ENCODE data around the gene MARCHF10.

MARCHF10 gene

GRCh38 chr17:62804025-62804424 is 4.1 kb downstream of the MARCHF10 start:
- peaks cover 10 to 14% of the 10 kb centered on the region in 2 donors for H3K4me1 ChIP-seq (ENCODE audit: control insufficient read depth in 2 of 2, insufficient read depth in 1 of 2, low read depth in 1 of 2, low read length in 2 of 2)
- H4K8ac ChIP-seq (ENCODE audit: low read depth, low read length): no peak overlapping the region
- H3K4ac ChIP-seq (ENCODE audit: low read length): no peak overlapping the region
- no peak overlapping the region for H3K23ac ChIP-seq (ENCODE audit: low read depth, low read length, poor library complexity)
- no peak overlapping the region for H3K4me2 ChIP-seq (ENCODE audit: insufficient read depth, low read length, poor library complexity, severe bottlenecking)
- H4K91ac ChIP-seq (ENCODE audit: low read depth, low read length, poor library complexity): no peak overlapping the region
- H3K9ac ChIP-seq (ENCODE audit: low read depth, low read length, poor library complexity): no peak overlapping the region
- no peak overlapping the region for H3K14ac ChIP-seq (ENCODE audit: low read length)
- no peak overlapping the region for H3K4me3 ChIP-seq (ENCODE audit: low read length in 2 of 2)
- H3K27ac ChIP-seq (replicated peaks; ENCODE audit: low read length): no peak overlapping the region
- H2BK120ac ChIP-seq (ENCODE audit: low read depth, low read length): no peak overlapping the region
- H3K9me3 ChIP-seq (replicated peaks in 1 of 2; ENCODE audit: control insufficient read depth in 2 of 2, insufficient read depth in 1 of 2, low read depth in 1 of 2, low read length in 2 of 2): no peaks in the 10 kb centered on the region
- H2BK12ac ChIP-seq (ENCODE audit: low read length): no peak overlapping the region
- no peaks in the 10 kb centered on the region for H3K27me3 ChIP-seq (ENCODE audit: control insufficient read depth in 3 of 3, insufficient read depth in 3 of 3, low read depth in 1 of 3, low read length in 3 of 3)
- no peak overlapping the region for H2BK15ac ChIP-seq (ENCODE audit: low read length)
- WGBS, 2 donors (ENCODE audit: extremely low coverage in 2 of 2, insufficient read length in 2 of 2, insufficient replicate concordance in 1 of 2): no CpG with 5 or more reads among the region's 12 CpGs
- no peak overlapping the region for H2BK5ac ChIP-seq (ENCODE audit: low read length)
- H3K18ac ChIP-seq (ENCODE audit: low read length): no peak overlapping the region
- no peaks in the 10 kb centered on the region for H3K79me1 ChIP-seq (ENCODE audit: low read depth, low read length)
- H3K36me3 ChIP-seq (replicated peaks in 1 of 2; ENCODE audit: control insufficient read depth in 2 of 2, insufficient read depth in 2 of 2, low read length in 2 of 2): no peaks in the 10 kb centered on the region
- H2AK5ac ChIP-seq (ENCODE audit: low read depth, low read length): no peak overlapping the region
- H2AFZ ChIP-seq (ENCODE audit: low read length): no peak overlapping the region
- DNase-seq (ENCODE audit: low spot score): no peak

GRCh38 chr17:62802561-62803205 is 5.4 kb downstream of the MARCHF10 start:
- WGBS, 2 donors (ENCODE audit: extremely low coverage in 2 of 2, insufficient read length in 2 of 2, insufficient replicate concordance in 1 of 2): no CpG with 5 or more reads among the region's 9 CpGs
- H3K27ac ChIP-seq (replicated peaks; ENCODE audit: low read length): no peak overlapping the region

DNA sequence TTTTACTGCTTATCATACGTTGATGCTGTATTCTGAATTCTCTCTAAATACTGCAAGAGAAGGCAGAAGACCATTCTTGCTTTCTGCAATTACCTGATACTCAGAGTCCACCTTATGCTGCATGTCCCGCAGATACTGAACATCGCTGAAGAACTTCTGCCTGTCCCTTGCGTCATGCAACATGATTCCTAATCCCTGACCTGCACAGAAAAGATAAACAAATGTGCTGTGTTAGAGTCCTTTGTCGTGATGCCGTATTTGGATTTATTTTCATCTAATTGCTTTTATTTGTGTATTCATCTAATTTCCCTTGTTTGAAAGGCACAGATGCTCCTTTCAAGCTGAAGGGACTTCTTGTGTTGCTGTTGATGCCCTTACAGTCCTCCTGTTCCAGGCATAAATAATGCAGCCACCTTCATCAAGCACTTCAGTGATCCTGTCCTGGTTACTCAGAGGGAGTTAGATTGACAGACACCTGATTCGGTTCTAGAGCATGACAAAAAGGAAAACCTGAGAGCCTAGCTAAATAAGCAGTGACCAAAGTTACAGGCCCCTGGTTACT is 6.5 kb downstream of the MARCHF10 start:
- Histone ChIP-seq H2AFZ (ENCODE audit: low read length) (no peak overlapping the region), H3K9ac (ENCODE audit: low read depth, low read length, poor library complexity) (no peak overlapping the region), H3K4ac (ENCODE audit: low read length) (no peak overlapping the region), H3K14ac (ENCODE audit: low read length) (no peak overlapping the region), H3K79me1 (ENCODE audit: low read depth, low read length) (no peaks in the 10 kb centered on the region), H4K91ac (ENCODE audit: low read depth, low read length, poor library complexity) (no peak overlapping the region), H2BK15ac (ENCODE audit: low read length) (no peak overlapping the region), H4K8ac (ENCODE audit: low read depth, low read length) (no peak overlapping the region), H2BK12ac (ENCODE audit: low read length) (no peak overlapping the region), H2BK5ac (ENCODE audit: low read length) (no peak overlapping the region), H3K4me3 (ENCODE audit: low read length in 2 of 2) (no peak overlapping the region), H2BK120ac (ENCODE audit: low read depth, low read length) (no peak overlapping the region), H3K18ac (ENCODE audit: low read length) (no peak overlapping the region), H3K36me3 (replicated peaks in 1 of 2; ENCODE audit: control insufficient read depth in 2 of 2, insufficient read depth in 2 of 2, low read length in 2 of 2) (no peaks in the 10 kb centered on the region), H3K4me1 (ENCODE audit: control insufficient read depth in 2 of 2, insufficient read depth in 1 of 2, low read depth in 1 of 2, low read length in 2 of 2) (peaks cover 4 to 8% of the 10 kb centered on the region in 2 donors), H2AK5ac (ENCODE audit: low read depth, low read length) (no peak overlapping the region), H3K27ac (replicated peaks; ENCODE audit: low read length) (no peak overlapping the region), H3K23ac (ENCODE audit: low read depth, low read length, poor library complexity) (no peak overlapping the region), H3K27me3 (ENCODE audit: control insufficient read depth in 3 of 3, insufficient read depth in 3 of 3, low read depth in 1 of 3, low read length in 3 of 3) (no peaks in the 10 kb centered on the region), H3K4me2 (ENCODE audit: insufficient read depth, low read length, poor library complexity, severe bottlenecking) (no peak overlapping the region), H3K9me3 (replicated peaks in 1 of 2; ENCODE audit: control insufficient read depth in 2 of 2, insufficient read depth in 1 of 2, low read depth in 1 of 2, low read length in 2 of 2) (no peaks in the 10 kb centered on the region)
- no CpG with 5 or more reads among the region's 7 CpGs for WGBS, 2 donors (ENCODE audit: extremely low coverage in 2 of 2, insufficient read length in 2 of 2, insufficient replicate concordance in 1 of 2)
- no peak for DNase-seq (ENCODE audit: low spot score)

More at GRCh38 chr17:62802561-62803205, 5.4 kb downstream of the MARCHF10 start:
- Histone ChIP-seq H3K9me3 (replicated peaks in 1 of 2; ENCODE audit: control insufficient read depth in 2 of 2, insufficient read depth in 1 of 2, low read depth in 1 of 2, low read length in 2 of 2) (no peaks in the 10 kb centered on the region), H4K91ac (ENCODE audit: low read depth, low read length, poor library complexity) (no peak overlapping the region), H3K4me1 (ENCODE audit: control insufficient read depth in 2 of 2, insufficient read depth in 1 of 2, low read depth in 1 of 2, low read length in 2 of 2) (peaks cover 8 to 10% of the 10 kb centered on the region in 2 donors), H3K4me2 (ENCODE audit: insufficient read depth, low read length, poor library complexity, severe bottlenecking) (no peak overlapping the region), H4K8ac (ENCODE audit: low read depth, low read length) (no peak overlapping the region), H3K9ac (ENCODE audit: low read depth, low read length, poor library complexity) (no peak overlapping the region), H2BK5ac (ENCODE audit: low read length) (no peak overlapping the region), H3K79me1 (ENCODE audit: low read depth, low read length) (no peaks in the 10 kb centered on the region), H2AFZ (ENCODE audit: low read length) (no peak overlapping the region), H3K14ac (ENCODE audit: low read length) (no peak overlapping the region), H3K4me3 (ENCODE audit: low read length in 2 of 2) (no peak overlapping the region), H2AK5ac (ENCODE audit: low read depth, low read length) (no peak overlapping the region), H3K18ac (ENCODE audit: low read length) (peak overlapping the region; percentile 46), H3K4ac (ENCODE audit: low read length) (peak overlapping the region; percentile 38), H3K36me3 (replicated peaks in 1 of 2; ENCODE audit: control insufficient read depth in 2 of 2, insufficient read depth in 2 of 2, low read length in 2 of 2) (no peaks in the 10 kb centered on the region), H2BK15ac (ENCODE audit: low read length) (no peak overlapping the region), H3K23ac (ENCODE audit: low read depth, low read length, poor library complexity) (no peak overlapping the region), H2BK120ac (ENCODE audit: low read depth, low read length) (no peak overlapping the region), H2BK12ac (ENCODE audit: low read length) (no peak overlapping the region), H3K27me3 (ENCODE audit: control insufficient read depth in 3 of 3, insufficient read depth in 3 of 3, low read depth in 1 of 3, low read length in 3 of 3) (no peaks in the 10 kb centered on the region)
- DNase-seq (ENCODE audit: low spot score): no peak

- no peak for DNase-seq (ENCODE audit: low spot score)
- Histone ChIP-seq H4K91ac (ENCODE audit: low read depth, low read length, poor library complexity) (no peak overlapping the region), H3K18ac (ENCODE audit: low read length) (no peak overlapping the region), H2AK5ac (ENCODE audit: low read depth, low read length) (no peak overlapping the region), H3K4me2 (ENCODE audit: insufficient read depth, low read length, poor library complexity, severe bottlenecking) (no peak overlapping the region), H2AFZ (ENCODE audit: low read length) (no peak overlapping the region), H3K4ac (ENCODE audit: low read length) (no peak overlapping the region), H3K27ac (replicated peaks; ENCODE audit: low read length) (no peak overlapping the region), H3K9me3 (replicated peaks in 1 of 2; ENCODE audit: control insufficient read depth in 2 of 2, insufficient read depth in 1 of 2, low read depth in 1 of 2, low read length in 2 of 2) (no peaks in the 10 kb centered on the region), H2BK12ac (ENCODE audit: low read length) (no peak overlapping the region), H3K4me3 (ENCODE audit: low read length in 2 of 2) (no peak overlapping the region), H3K14ac (ENCODE audit: low read length) (no peak overlapping the region), H3K27me3 (ENCODE audit: control insufficient read depth in 3 of 3, insufficient read depth in 3 of 3, low read depth in 1 of 3, low read length in 3 of 3) (no peaks in the 10 kb centered on the region), H3K9ac (ENCODE audit: low read depth, low read length, poor library complexity) (no peak overlapping the region), H2BK5ac (ENCODE audit: low read length) (no peak overlapping the region), H4K8ac (ENCODE audit: low read depth, low read length) (no peak overlapping the region), H3K36me3 (replicated peaks in 1 of 2; ENCODE audit: control insufficient read depth in 2 of 2, insufficient read depth in 2 of 2, low read length in 2 of 2) (no peaks in the 10 kb centered on the region), H3K23ac (ENCODE audit: low read depth, low read length, poor library complexity) (no peak overlapping the region), H2BK15ac (ENCODE audit: low read length) (no peak overlapping the region), H2BK120ac (ENCODE audit: low read depth, low read length) (no peak overlapping the region), H3K79me1 (ENCODE audit: low read depth, low read length) (no peaks in the 10 kb centered on the region), H3K4me1 (ENCODE audit: control insufficient read depth in 2 of 2, insufficient read depth in 1 of 2, low read depth in 1 of 2, low read length in 2 of 2) (peaks cover 4 to 6% of the 10 kb centered on the region in 2 donors)
- no CpG with 5 or more reads among the region's 7 CpGs for WGBS, 2 donors (ENCODE audit: extremely low coverage in 2 of 2, insufficient read length in 2 of 2, insufficient replicate concordance in 1 of 2)
Measured at GRCh38 chr17:62800585-62800984, 7.5 kb downstream of the MARCHF10 start.
